HAP-1 (cell line): ENCODE measurements around the gene ERICH2.
"Not testable (repeated sequence)": the region's sequence is repeated elsewhere in the genome, so short reads cannot be mapped to it uniquely, and the experiment has no call there.

Source experiments
- DNase-seq, 2 experiments: peaks; one replicate each; pipeline ENCODE4 v3.0.0-alpha.2; 2016 to 2020; ENCODE audit warnings: low spot score in 2 of 2
- H3K27me3 ChIP-seq: fragments of 250-450 bp; sonication (Bioruptor Pico); 2 replicates; pipeline ENCODE4 v1.5.1; 2020; ENCODE audit warnings: low read depth, mild to moderate bottlenecking, moderate library complexity
- H3K36me3 ChIP-seq: fragments of 250-450 bp; sonication (Bioruptor Pico); replicated peaks from 2 replicates; pipeline ENCODE4 v1.5.1; 2020; ENCODE audit warnings: mild to moderate bottlenecking
- H3K4me1 ChIP-seq: fragments of 250-450 bp; sonication (Bioruptor Pico); 2 replicates; pipeline ENCODE4 v1.5.1; 2020; ENCODE audit warnings: mild to moderate bottlenecking
- H3K4me3 ChIP-seq: fragments of 250-450 bp; sonication (Bioruptor Pico); 2 replicates; pipeline ENCODE4 v1.5.1; 2020; ENCODE audit warnings: mild to moderate bottlenecking, moderate library complexity
- H3K9me3 ChIP-seq: fragments of 250-450 bp; sonication (Bioruptor Pico); 2 replicates; pipeline ENCODE4 v1.5.1; 2020; ENCODE audit warnings: mild to moderate bottlenecking, moderate library complexity
- in situ Hi-C: fragments of 300-500 bp; cut with MboI; formaldehyde crosslinking; loops from 3 replicates; pipeline ENCODE4 v1.14.3; 2020; ENCODE audit warnings: low sequenced_read_pairs, inconsistent platforms, mixed read lengths

Gene ERICH2, protein sequence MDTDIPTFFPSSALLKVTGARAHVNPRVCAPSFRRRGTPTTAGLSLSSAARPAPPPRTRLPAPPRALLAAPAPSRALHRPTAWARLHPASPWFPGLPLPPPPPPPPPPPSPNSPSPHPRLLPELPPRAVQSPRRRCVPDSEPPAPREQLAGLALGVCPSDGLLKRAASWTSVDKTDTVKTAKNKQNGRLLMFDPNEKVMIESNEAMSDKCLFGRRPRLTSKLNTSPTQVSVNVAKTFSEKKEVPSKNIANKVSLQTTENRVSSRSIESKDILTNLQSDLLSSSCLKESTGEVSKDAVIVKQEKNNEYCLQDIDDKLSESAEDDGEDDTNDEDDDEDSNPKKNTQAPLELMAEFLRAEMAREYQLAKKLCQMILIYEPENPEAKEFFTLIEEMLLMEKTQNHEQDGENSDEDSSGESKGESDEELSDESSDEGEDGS

DNA sequence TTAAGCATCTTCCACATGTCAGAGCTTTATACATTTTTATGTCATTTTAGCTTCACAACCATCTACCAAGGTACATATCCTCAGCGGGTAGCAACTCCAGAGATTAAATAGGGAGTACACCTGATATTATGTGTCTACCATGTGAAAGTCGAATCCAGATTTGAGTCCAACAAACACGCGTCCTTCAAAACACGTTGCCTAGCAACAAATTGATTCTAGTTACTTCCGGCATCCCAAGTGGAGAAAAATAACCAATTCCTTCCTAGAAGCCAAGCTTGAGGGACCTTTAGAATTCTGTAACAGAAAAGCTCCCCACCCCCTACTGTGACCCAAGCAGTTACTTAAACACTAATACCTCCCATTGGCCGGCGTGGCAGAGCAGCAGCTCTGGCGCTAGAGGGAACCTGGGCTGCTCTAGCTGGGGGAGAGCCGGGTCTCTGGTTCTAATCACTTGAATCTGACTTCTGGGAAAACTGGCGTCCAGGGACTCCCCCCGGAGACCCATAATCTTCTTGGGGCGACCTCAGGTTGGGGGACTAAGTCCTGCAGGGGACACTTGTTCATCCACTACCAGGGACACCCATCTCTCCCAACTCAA, at the start of gene ERICH2:
Gene ERICH2, plus strand, starts transcription at position 371 of the 598 bp plus-strand sequence. CDS start 304 bp downstream, outside the sequence.
- Histone ChIP-seq H3K4me1 (peaks cover 12% of the 10 kb centered on the region), H3K9me3 (no peaks in the 10 kb centered on the region), H3K4me3 (peak within 1 kb of the TSS; percentile 82), H3K36me3 (no peaks in the 10 kb centered on the region), H3K27me3 (no peaks in the 10 kb centered on the region)
- peak; percentile 71 to 77 for DNase-seq
- in situ Hi-C loops, result no loop called here

DNA sequence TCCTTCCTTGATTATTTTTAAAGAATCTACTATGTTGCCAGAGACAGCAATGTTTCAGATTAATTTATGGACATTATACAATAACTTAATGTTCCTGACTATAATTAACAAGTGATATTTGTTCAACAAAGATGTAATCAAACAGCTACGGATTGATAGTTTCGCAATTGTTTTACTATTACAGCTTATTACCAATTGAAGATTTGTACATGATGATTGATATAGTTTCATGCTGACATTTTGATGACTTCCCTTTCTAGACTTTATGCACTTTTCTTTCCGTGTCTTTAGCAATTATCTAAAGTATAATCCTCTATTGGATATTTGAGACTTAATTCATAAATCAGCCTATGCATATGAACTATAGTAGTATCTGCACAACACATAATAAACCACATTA, 48.5 kb upstream of the ERICH2 start:
- Histone ChIP-seq H3K4me3 (no peak overlapping the region), H3K27me3 (no peaks in the 10 kb centered on the region), H3K9me3 (no peaks in the 10 kb centered on the region), H3K4me1 (no peaks in the 10 kb centered on the region), H3K36me3 (no peaks in the 10 kb centered on the region)
- in situ Hi-C loops, result no loop called here
- no peak for DNase-seq

GRCh38 chr2:170722301-170722700, 47.9 kb upstream of the ERICH2 start:
- no peaks in the 10 kb centered on the region for H3K36me3 ChIP-seq
- in situ Hi-C loops, result no loop called here
- no peaks in the 10 kb centered on the region for H3K9me3 ChIP-seq
- no peaks in the 10 kb centered on the region for H3K4me1 ChIP-seq
- no peak for DNase-seq
- H3K4me3 ChIP-seq, result no peak overlapping the region
- no peaks in the 10 kb centered on the region for H3K27me3 ChIP-seq

- in situ Hi-C loops, result no loop called here
- Histone ChIP-seq H3K4me1 (no peaks in the 10 kb centered on the region), H3K27me3 (no peaks in the 10 kb centered on the region), H3K4me3 (no peak overlapping the region), H3K9me3 (no peaks in the 10 kb centered on the region; the same call in 1 of the 2 replicates), H3K36me3 (no peaks in the 10 kb centered on the region)
- no peak for DNase-seq
These were observed 46.7 kb upstream of the ERICH2 start for GRCh38 chr2:170723446-170723958.

GRCh38 chr2:170733798-170734600, 36.2 kb upstream of the ERICH2 start:
- Histone ChIP-seq H3K4me1 (no peaks in the 10 kb centered on the region), H3K4me3 (no peak overlapping the region), H3K27me3 (no peaks in the 10 kb centered on the region), H3K9me3 (no peaks in the 10 kb centered on the region; the same call in 1 of the 2 replicates), H3K36me3 (no peaks in the 10 kb centered on the region)
- in situ Hi-C loops, result no loop called here
- no peak for DNase-seq

DNA sequence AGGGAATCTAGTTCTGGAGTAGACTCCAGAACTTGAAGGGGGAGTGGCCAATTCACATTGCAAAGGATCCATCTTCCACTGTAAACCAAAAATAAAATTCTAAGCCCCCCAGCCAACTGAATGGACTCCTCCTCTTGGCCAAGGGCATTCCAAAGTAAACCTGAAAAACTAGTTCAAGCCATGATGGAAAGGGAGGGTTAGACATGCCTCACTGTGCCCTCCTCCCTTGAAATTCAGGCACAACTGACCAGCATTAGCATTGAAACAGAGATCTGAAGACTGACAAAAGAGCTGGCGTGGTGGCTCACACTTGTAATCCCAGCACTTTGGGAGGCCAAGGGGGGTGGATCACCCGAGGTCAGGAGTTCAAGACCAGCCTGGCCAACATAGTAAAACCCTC, 35.6 kb upstream of the ERICH2 start:
- in situ Hi-C loops, H3K4me1 ChIP-seq, H3K27me3 ChIP-seq, H3K9me3 ChIP-seq, H3K36me3 ChIP-seq, DNase-seq, H3K4me3 ChIP-seq: not testable (repeated sequence)

GRCh38 chr2:170736628-170737027, 33.5 kb upstream of the ERICH2 start:
- Histone ChIP-seq H3K4me1 (no peaks in the 10 kb centered on the region), H3K9me3 (no peaks in the 10 kb centered on the region; the same call in 1 of the 2 replicates), H3K4me3 (no peak overlapping the region), H3K27me3 (no peaks in the 10 kb centered on the region), H3K36me3 (no peaks in the 10 kb centered on the region)
- in situ Hi-C loops, result no loop called here
- no peak for DNase-seq

DNA sequence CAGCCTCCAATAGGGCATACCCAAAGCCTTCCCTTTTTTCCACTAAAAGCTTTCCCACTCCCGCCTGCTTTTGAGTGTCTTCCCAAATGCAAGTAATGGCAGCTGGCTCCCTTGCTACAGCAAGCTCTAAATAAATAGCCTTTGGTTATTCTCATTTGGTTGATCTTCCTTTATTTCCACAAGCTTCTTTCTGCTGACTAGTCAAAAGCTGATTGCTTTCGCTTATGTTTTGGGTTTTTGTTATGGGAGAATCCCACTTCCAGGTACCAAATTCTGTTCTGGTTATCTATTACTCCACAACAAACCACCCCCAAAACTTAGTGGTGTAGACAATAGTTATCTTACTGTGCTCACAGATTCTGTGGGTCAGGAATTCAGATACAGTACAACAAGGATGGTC, 32.8 kb upstream of the ERICH2 start:
- no peaks in the 10 kb centered on the region for H3K27me3 ChIP-seq

GRCh38 chr2:170737821-170738220, 32.4 kb upstream of the ERICH2 start:
- in situ Hi-C loops, result no loop called here
- no peaks in the 10 kb centered on the region; the same call in 1 of the 2 replicates for H3K9me3 ChIP-seq
- H3K36me3 ChIP-seq, result no peaks in the 10 kb centered on the region
- no peak overlapping the region for H3K4me3 ChIP-seq
- no peaks in the 10 kb centered on the region for H3K4me1 ChIP-seq
- H3K27me3 ChIP-seq, result no peaks in the 10 kb centered on the region
- no peak for DNase-seq

More for the DNA sequence above, 32.8 kb upstream of the ERICH2 start:
- DNase-seq, result no peak
- Histone ChIP-seq H3K4me1 (no peaks in the 10 kb centered on the region), H3K9me3 (no peaks in the 10 kb centered on the region; the same call in 1 of the 2 replicates), H3K4me3 (no peak overlapping the region), H3K36me3 (no peaks in the 10 kb centered on the region)
- in situ Hi-C loops, result no loop called here

DNA sequence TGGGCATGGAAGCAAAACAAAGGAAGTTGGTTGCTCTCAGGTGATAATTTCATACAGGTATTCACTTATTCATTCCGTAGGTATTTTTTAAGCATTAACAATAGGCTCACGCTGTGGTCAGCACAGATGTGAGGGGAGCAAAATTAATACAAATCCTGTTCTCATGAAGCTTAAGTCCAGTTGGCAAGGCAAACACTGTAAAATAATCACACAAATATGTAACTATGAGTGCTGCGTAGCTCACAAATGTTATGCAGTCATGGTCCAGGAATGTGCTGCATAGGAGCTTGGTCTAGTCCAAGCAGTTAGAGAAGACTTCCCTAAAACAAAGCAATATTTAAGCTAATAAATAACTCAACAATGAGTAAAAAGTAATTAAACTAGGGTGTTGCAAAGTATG, 31.1 kb upstream of the ERICH2 start:
- Histone ChIP-seq H3K4me3 (no peak overlapping the region), H3K9me3 (no peaks in the 10 kb centered on the region; the same call in 1 of the 2 replicates), H3K36me3 (no peaks in the 10 kb centered on the region), H3K27me3 (no peaks in the 10 kb centered on the region), H3K4me1 (no peaks in the 10 kb centered on the region)
- no peak for DNase-seq
- in situ Hi-C loops, result no loop called here

GRCh38 chr2:170739507-170740046, 30.6 kb upstream of the ERICH2 start:
- H3K36me3 ChIP-seq, result no peaks in the 10 kb centered on the region
- H3K9me3 ChIP-seq, result no peaks in the 10 kb centered on the region; the same call in 1 of the 2 replicates
- no peaks in the 10 kb centered on the region for H3K27me3 ChIP-seq
- DNase-seq, result no peak
- no peaks in the 10 kb centered on the region for H3K4me1 ChIP-seq
- no peak overlapping the region for H3K4me3 ChIP-seq
- in situ Hi-C loops, result no loop called here

DNA sequence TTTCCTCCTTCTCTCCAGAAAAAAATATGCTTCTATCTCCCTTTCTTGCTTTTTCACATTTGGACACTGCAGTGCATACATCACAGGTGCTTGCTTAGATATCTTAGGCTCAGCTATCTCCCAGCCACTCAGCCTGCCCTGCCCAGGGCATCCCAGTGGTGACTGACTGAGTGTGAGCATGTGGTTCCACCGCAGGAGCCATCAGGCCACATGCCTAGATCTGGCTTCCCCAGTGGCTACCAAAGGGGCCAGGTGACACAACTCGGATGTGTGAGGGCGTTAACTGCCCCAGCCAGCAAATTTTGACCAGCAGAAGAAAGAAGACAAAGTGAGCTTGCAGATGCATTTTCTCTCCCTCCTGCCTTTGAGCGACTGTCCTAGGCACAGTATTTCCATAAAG, 29.5 kb upstream of the ERICH2 start:
- Histone ChIP-seq H3K36me3 (no peaks in the 10 kb centered on the region), H3K27me3 (no peaks in the 10 kb centered on the region), H3K4me1 (no peaks in the 10 kb centered on the region), H3K9me3 (no peaks in the 10 kb centered on the region; the same call in 1 of the 2 replicates), H3K4me3 (no peak overlapping the region)
- in situ Hi-C loops, result no loop called here
- no peak for DNase-seq

GRCh38 chr2:170742000-170742399, 28.2 kb upstream of the ERICH2 start:
- H3K4me1 ChIP-seq, result no peaks in the 10 kb centered on the region
- in situ Hi-C loops, result no loop called here
- DNase-seq, result no peak
- no peaks in the 10 kb centered on the region for H3K27me3 ChIP-seq
- no peak overlapping the region for H3K4me3 ChIP-seq
- no peaks in the 10 kb centered on the region for H3K9me3 ChIP-seq
- H3K36me3 ChIP-seq, result no peaks in the 10 kb centered on the region
